ENCODE measurements around the gene KIF14. TPM values are rescaled to one million over a fixed set of nuclear protein-coding genes. Genes with fewer than 3 reads are reported as not detected.

Gene KIF14
- total and polyA plus RNA-seq, 2 of the 8 experiments (the other 6 are each of a cell fraction or from before 2014, with no cell fraction given) = 2.6 to 23.3 TPM

DNA sequence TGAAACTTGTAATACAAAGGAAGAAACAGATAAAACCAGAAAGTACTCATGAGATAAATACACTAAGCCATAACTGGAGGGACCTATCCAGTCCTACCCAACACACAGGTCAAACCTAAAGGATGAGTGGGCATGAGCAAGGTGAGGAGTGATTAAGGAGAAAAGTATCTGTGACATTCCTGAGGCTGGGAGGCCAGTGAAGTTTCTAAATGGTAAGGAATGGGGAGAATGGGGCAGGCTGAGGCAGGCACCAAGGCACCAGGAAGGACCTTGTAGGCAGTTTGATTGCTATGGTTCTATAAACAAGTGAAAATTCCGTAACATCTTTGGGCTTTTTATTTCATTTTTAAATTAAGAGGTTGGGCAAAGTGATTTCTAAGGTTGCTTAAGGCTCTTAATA is 38.7 kb upstream of the KIF14 start:
- H2BK12ac ChIP-seq (ENCODE audit: low read depth, low read length) = no peak overlapping the region
- POLR2A ChIA-PET (ENCODE audit: partially characterized antibody) = interaction anchor here (0.8 to 1.0 kb wide), 2 partner anchors 11 to 96 kb away, joined by 3 to 4 read pairs; partner anchors contain the start of gene DDX59
- no peak overlapping the region for H3K18ac ChIP-seq (ENCODE audit: extremely low read depth, low read length)
- peaks cover 0 to 2% of the 10 kb centered on the region in 2 experiments for H4K20me1 ChIP-seq (replicated peaks in 1 of 2; ENCODE audit: control insufficient read depth in 1 of 2, insufficient read depth in 2 of 2, low read length in 2 of 2)
- H4K91ac ChIP-seq (replicated peaks; ENCODE audit: insufficient read length, low read length) = no peak overlapping the region
- no peak overlapping the region for H2AFZ ChIP-seq (ENCODE audit: low read length)
- no peak overlapping the region for H3K4me2 ChIP-seq (ENCODE audit: insufficient read depth in 1 of 2, low read depth in 2 of 2, low read length in 2 of 2)
- H3K27me3 ChIP-seq (replicated peaks in 1 of 4; ENCODE audit: control insufficient read depth in 3 of 4, extremely low read depth in 1 of 4, insufficient read depth in 3 of 4, low read length in 3 of 4) = no peaks in the 10 kb centered on the region
- DNase-seq (ENCODE audit: low read depth in 1 of 2, low spot score in 2 of 2) (peak in 1 of 2 experiments; percentile 31), FAIRE-seq (peak; percentile 28)
- no peak overlapping the region for H3K4me3 ChIP-seq (ENCODE audit: extremely low read depth in 1 of 4, insufficient read depth in 2 of 4, low read depth in 3 of 4, low read length in 4 of 4)
- CTCF ChIA-PET (ENCODE audit: partially characterized antibody) = interaction anchor here (0.6 to 1.3 kb wide), 3 partner anchors 11 to 321 kb away, joined by 4 to 5 read pairs (median 5); partner anchors contain the start of gene DDX59
- H2BK5ac ChIP-seq (ENCODE audit: low read depth, low read length) = no peak overlapping the region
- H2BK20ac ChIP-seq (ENCODE audit: low read length) = no peak overlapping the region
- 88% methylated on average over 1 of the region's 1 CpG; no CpG with 5 or more reads in 1 of the 2 experiments for WGBS, 2 experiments (ENCODE audit: extremely low coverage in 1 of 2, insufficient coverage in 1 of 2, insufficient read length in 1 of 2, insufficient replicate concordance in 2 of 2, low coverage in 1 of 2, low lambda C conversion rate in 2 of 2, missing lambda C conversion rate in 1 of 2)
- no peaks in the 10 kb centered on the region for H3K9me3 ChIP-seq (ENCODE audit: insufficient read depth in 2 of 2, low read depth in 1 of 2, low read length in 1 of 2)
- H3K9ac ChIP-seq (replicated peaks in 1 of 4; ENCODE audit: extremely low read depth in 1 of 4, low read depth in 3 of 4, low read length in 3 of 4) = no peak overlapping the region
- no peak overlapping the region for H3K4ac ChIP-seq (replicated peaks; ENCODE audit: insufficient read length, low read depth, low read length)
- no peak overlapping the region for H3K56ac ChIP-seq (replicated peaks; ENCODE audit: insufficient read length, low read depth, low read length)
- H2AK5ac ChIP-seq (ENCODE audit: low read depth, low read length) = no peak overlapping the region
- no peak overlapping the region for H2BK15ac ChIP-seq (ENCODE audit: low read length)
- no peak overlapping the region for H4K5ac ChIP-seq (ENCODE audit: insufficient read length, low read depth, low read length)
- no peaks in the 10 kb centered on the region for H3K79me1 ChIP-seq (ENCODE audit: low read depth, low read length)
- no peak overlapping the region for H3K23ac ChIP-seq (ENCODE audit: insufficient read length)
- 0 out of 2 replicates have a peak overlapping the region, but pooled peaks have one; percentile 30 for H3K27ac ChIP-seq (ENCODE audit: low read depth, low read length)
- H4K8ac ChIP-seq (ENCODE audit: extremely low read depth, insufficient read depth, low read length) = no peak overlapping the region
- H3K79me2 ChIP-seq (ENCODE audit: control insufficient read depth in 1 of 2, insufficient read depth in 2 of 2, low read length in 2 of 2) = no peaks in the 10 kb centered on the region
- no peak overlapping the region for H2BK120ac ChIP-seq (replicated peaks; ENCODE audit: low read depth, low read length)
- H3K23me2 ChIP-seq (ENCODE audit: low read depth, low read length) = no peaks in the 10 kb centered on the region; the same call in 1 of the 2 replicates
- H3K36me3 ChIP-seq (ENCODE audit: control insufficient read depth in 2 of 4, insufficient read depth in 4 of 4, low read length in 3 of 4) = peaks cover 4 to 42% (median 25%) of the 10 kb centered on the region in 4 experiments
- H3K4me1 ChIP-seq (replicated peaks in 1 of 4; ENCODE audit: control insufficient read depth in 3 of 4, insufficient read depth in 4 of 4, low read length in 3 of 4) = no peaks in the 10 kb centered on the region; a peak in 1 of 7 replicates
- H3K14ac ChIP-seq (ENCODE audit: insufficient read length) = no peak overlapping the region
- TF ChIP-seq CBX8 (IDR thresholded peaks at IDR 0.05; ENCODE audit: borderline replicate concordance, low read depth, low read length) = no peak

All from H1 (cell line).